CD8-positive, alpha-beta memory T cell (primary cell): ENCODE measurements around the gene POU4F2. TPM values are rescaled to one million over a fixed set of nuclear protein-coding genes. Genes with fewer than 3 reads are reported as not detected.
"Not testable (repeated sequence)": the region's sequence is repeated elsewhere in the genome, so short reads cannot be mapped to it uniquely, and the experiment has no call there.

ENCODE experiments used
- CTCF ChIA-PET: fragments of 350-600 bp; sonication (Branson Sonifier 250); formaldehyde crosslinking; loops from one replicate; lab custom pipeline; 2021; ENCODE audit warnings: antibody characterized with exemption; lab: Charles Lee
- POLR2A ChIA-PET: fragments of 350-600 bp; sonication (Branson Sonifier 250); formaldehyde crosslinking; loops from one replicate; lab custom pipeline; 2021; ENCODE audit warnings: antibody characterized with exemption; lab: Charles Lee
- DNase-seq, 5 donors: peaks; one replicate each; pipeline versions ENCODE4 v3.0.0 to v3.0.0-alpha.2; 2020 to 2022; ENCODE audit warnings: mixed read lengths in 1 of 5
- H3K27ac ChIP-seq: one replicate; pipeline ENCODE4 v1.7.0; 2013; ENCODE audit warnings: low read depth, mild to moderate bottlenecking, low read length, moderate library complexity
- H3K27me3 ChIP-seq: 2 replicates; pipeline ENCODE4 v1.7.0; 2013; ENCODE audit warnings: low read length, mild to moderate bottlenecking; ENCODE audit not compliant: insufficient read depth, poor library complexity, severe bottlenecking
- H3K36me3 ChIP-seq: 2 replicates; pipeline ENCODE4 v1.7.0; 2013; ENCODE audit warnings: mild to moderate bottlenecking, low read length, moderate library complexity; ENCODE audit not compliant: insufficient read depth
- H3K4me1 ChIP-seq: 2 replicates; pipeline ENCODE4 v1.7.0; 2013; ENCODE audit warnings: mild to moderate bottlenecking, low read length, moderate library complexity; ENCODE audit not compliant: insufficient read depth
- H3K4me3 ChIP-seq: 2 replicates; pipeline ENCODE4 v1.7.0; 2013; ENCODE audit warnings: mild to moderate bottlenecking, low read length
- H3K9me3 ChIP-seq: 2 replicates; pipeline ENCODE4 v1.7.0; 2013; ENCODE audit warnings: mild to moderate bottlenecking, low read length
- H3K27ac Mint-ChIP-seq, 8 donors: one replicate each; pipeline ENCODE4 v1.8.0; 2020 to 2021; ENCODE audit warnings: mixed read lengths in 8 of 8, mild to moderate bottlenecking in 6 of 8, inconsistent platforms in 3 of 8, moderate library complexity in 3 of 8
- H3K27me3 Mint-ChIP-seq, 2 donors: one replicate each; pipeline ENCODE4 v1.8.0; 2020 to 2021; ENCODE audit warnings: mixed read lengths in 2 of 2, mild to moderate bottlenecking in 1 of 2, moderate library complexity in 1 of 2
- H3K36me3 Mint-ChIP-seq, 3 donors: one replicate each; pipeline ENCODE4 v1.8.0; 2020 to 2021; ENCODE audit warnings: mixed read lengths in 3 of 3, inconsistent platforms in 1 of 3, mild to moderate bottlenecking in 1 of 3
- H3K4me1 Mint-ChIP-seq, 3 donors: one replicate each; pipeline ENCODE4 v1.8.0; 2020 to 2021; ENCODE audit warnings: mixed read lengths in 3 of 3, inconsistent platforms in 1 of 3, mild to moderate bottlenecking in 1 of 3
- H3K4me3 Mint-ChIP-seq, 7 donors: one replicate each; pipeline ENCODE4 v1.8.0; 2020 to 2021; ENCODE audit warnings: mixed read lengths in 7 of 7, mild to moderate bottlenecking in 6 of 7, moderate library complexity in 4 of 7, inconsistent platforms in 2 of 7
- H3K9me3 Mint-ChIP-seq, 5 donors: one replicate each; pipeline ENCODE4 v1.8.0; 2020 to 2022; ENCODE audit warnings: mixed read lengths in 5 of 5, mild to moderate bottlenecking in 3 of 5, moderate library complexity in 2 of 5, inconsistent platforms in 1 of 5
- polyA plus RNA-seq: library from polyadenylated mRNA; unstranded; fragments of 300-500 nt; fragmentation: Illumina TruSeq; gene quantifications from one replicate; pipeline ENCODE4 v1.2.3, GENCODE V29; 2021
- total RNA-seq, 2 experiments: library from RNA; stranded (reverse); gene quantifications; one replicate each; pipeline ENCODE4 v1.2.3, GENCODE V29; 2021

POU4F2 gene
- total and polyA plus RNA-seq, 3 experiments from 2014 or later: not detected

- Mint-ChIP-seq H3K27me3 (peaks cover 10 to 45% of the 10 kb centered on the region in 2 donors), H3K27ac (no peak overlapping the region), H3K4me3 (peak overlapping the region in 1 of 7 donors; percentile 9), H3K36me3 (peaks cover 0 to 6% (median 0%) of the 10 kb centered on the region in 3 donors), H3K9me3 (peaks cover 0 to 11% (median 6%) of the 10 kb centered on the region in 5 donors), H3K4me1 (no peaks in the 10 kb centered on the region)
- no peak overlapping the region for H3K4me3 ChIP-seq
- no peaks in the 10 kb centered on the region for H3K27me3 ChIP-seq
- H3K4me1 ChIP-seq: no peaks in the 10 kb centered on the region
- no peaks in the 10 kb centered on the region for H3K9me3 ChIP-seq
- ChIA-PET POLR2A (no interaction called here), CTCF (no interaction called here)
- no peak overlapping the region for H3K27ac ChIP-seq
- DNase-seq: no peak
- no peaks in the 10 kb centered on the region for H3K36me3 ChIP-seq
Observed at GRCh38 chr4:146661367-146661766, 22.7 kb downstream of the POU4F2 start.

GRCh38 chr4:146663968-146664311 lies 25.2 kb downstream of the POU4F2 start:
- H3K27me3 ChIP-seq, H3K4me3 Mint-ChIP-seq, H3K27ac Mint-ChIP-seq, H3K36me3 ChIP-seq, H3K36me3 Mint-ChIP-seq, DNase-seq, H3K4me1 Mint-ChIP-seq, CTCF ChIA-PET, H3K4me3 ChIP-seq, POLR2A ChIA-PET, H3K9me3 ChIP-seq, H3K4me1 ChIP-seq, H3K27ac ChIP-seq: not testable (repeated sequence)
- Mint-ChIP-seq H3K9me3 (peaks cover 0 to 11% (median 6%) of the 10 kb centered on the region in 5 donors), H3K27me3 (peaks cover 4 to 21% of the 10 kb centered on the region in 2 donors)

GRCh38 chr4:146674829-146675570 lies 36.3 kb downstream of the POU4F2 start:
- CTCF ChIA-PET: no interaction called here
- peaks cover 8 to 13% of the 10 kb centered on the region in 2 donors for H3K27me3 Mint-ChIP-seq
- H3K36me3 Mint-ChIP-seq: no peaks in the 10 kb centered on the region

More at GRCh38 chr4:146674829-146675570, 36.3 kb downstream of the POU4F2 start:
- Mint-ChIP-seq H3K4me3 (no peak overlapping the region), H3K4me1 (no peaks in the 10 kb centered on the region), H3K27ac (no peak overlapping the region), H3K9me3 (peaks cover 0 to 9% (median 2%) of the 10 kb centered on the region in 5 donors)
- Histone ChIP-seq H3K27ac (no peak overlapping the region), H3K9me3 (no peaks in the 10 kb centered on the region), H3K36me3 (no peaks in the 10 kb centered on the region), H3K4me3 (no peak overlapping the region), H3K4me1 (no peaks in the 10 kb centered on the region), H3K27me3 (no peaks in the 10 kb centered on the region)
- no peak for DNase-seq
- POLR2A ChIA-PET: no interaction called here

Other genes with a start within 250 kb of the POU4F2 start
- 10 to 100 TPM; 13.0 to 15.7 TPM for gene SLC10A7, start 117.0 kb upstream of the POU4F2 start, total RNA-seq
- 9.0 TPM for gene SLC10A7, start 117.0 kb upstream of the POU4F2 start, polyA plus RNA-seq